Breast epithelium (tissue), 4 donors: Measurements from ENCODE around the gene TNKS1BP1. TPM values are rescaled to one million over a fixed set of nuclear protein-coding genes. Genes with fewer than 3 reads are reported as not detected.

ENCODE experiments used
- DNase-seq, 2 donors: peaks; one replicate each; pipeline ENCODE4 v3.0.0-alpha.2; 2019; ENCODE audit warnings: low spot score in 2 of 2
- H3K27ac ChIP-seq, 2 donors: fragments of 200-600 bp; sonication (generic) in 1 of 2; one replicate each; pipeline ENCODE4 v1.5.1; 2016 to 2019; ENCODE audit warnings: mild to moderate bottlenecking in 1 of 2
- H3K27me3 ChIP-seq, 2 donors: fragments of 200-600 bp; sonication (generic) in 1 of 2; one replicate each; pipeline versions ENCODE4 v1.5.1 to v1.6.0; 2017 to 2019; ENCODE audit warnings: control low read depth in 1 of 2, mild to moderate bottlenecking in 1 of 2
- H3K36me3 ChIP-seq: fragments of 200-600 bp; one replicate; pipeline ENCODE4 v1.5.1; 2019
- H3K4me1 ChIP-seq, 2 donors: fragments of 200-600 bp; sonication (generic); one replicate each; pipeline ENCODE4 v1.5.1; 2016 to 2019; ENCODE audit warnings: control low read depth in 1 of 2
- H3K4me3 ChIP-seq, 3 donors: fragments of 200-600 bp; sonication (generic); 1 replicate in 2 of 3; 2 replicates in 1 of 3; pipeline ENCODE4 v1.5.1; 2016 to 2019; ENCODE audit warnings: mild to moderate bottlenecking in 3 of 3, moderate library complexity in 2 of 3
- H3K9me3 ChIP-seq, 2 donors: fragments of 200-600 bp; sonication (generic) in 1 of 2; one replicate each; pipeline ENCODE4 v1.5.1; 2016 to 2019; ENCODE audit warnings: control low read depth in 1 of 2
- POLR2A ChIP-seq: fragments of 450-650 bp; IDR thresholded peaks from one replicate; pipeline ENCODE4 v1.6.1; 2016; ENCODE audit warnings: antibody characterized with exemption, mild to moderate bottlenecking, moderate library complexity
- POLR2AphosphoS5 ChIP-seq, 3 donors: sonication (generic); formaldehyde crosslinking; IDR thresholded peaks; one replicate each; pipeline ENCODE4 v1.6.1; 2017; ENCODE audit warnings: antibody characterized with exemption in 3 of 3
- intact Hi-C: fragments of 100-400 bp; cut with DNase I; formaldehyde crosslinking; loops from one replicate; pipeline ENCODE4 v1.15.1; 2023; ENCODE audit warnings: low total_unique reads
- total RNA-seq, 3 donors: library from RNA; depleted of rRNA; stranded (reverse); fragments of >200 nt; gene quantifications; one replicate each; pipeline ENCODE4 v1.1.0, GENCODE V29; 2016
- TF ChIP-seq, protein P1 (sequence below), 3 donors: fragments of 450-650 bp; IDR thresholded peaks; one replicate each; pipeline ENCODE4 v1.5.1; 2016 to 2017; ENCODE audit warnings: antibody characterized with exemption in 3 of 3, mild to moderate bottlenecking in 3 of 3, moderate library complexity in 3 of 3

The TNKS1BP1 gene, protein sequence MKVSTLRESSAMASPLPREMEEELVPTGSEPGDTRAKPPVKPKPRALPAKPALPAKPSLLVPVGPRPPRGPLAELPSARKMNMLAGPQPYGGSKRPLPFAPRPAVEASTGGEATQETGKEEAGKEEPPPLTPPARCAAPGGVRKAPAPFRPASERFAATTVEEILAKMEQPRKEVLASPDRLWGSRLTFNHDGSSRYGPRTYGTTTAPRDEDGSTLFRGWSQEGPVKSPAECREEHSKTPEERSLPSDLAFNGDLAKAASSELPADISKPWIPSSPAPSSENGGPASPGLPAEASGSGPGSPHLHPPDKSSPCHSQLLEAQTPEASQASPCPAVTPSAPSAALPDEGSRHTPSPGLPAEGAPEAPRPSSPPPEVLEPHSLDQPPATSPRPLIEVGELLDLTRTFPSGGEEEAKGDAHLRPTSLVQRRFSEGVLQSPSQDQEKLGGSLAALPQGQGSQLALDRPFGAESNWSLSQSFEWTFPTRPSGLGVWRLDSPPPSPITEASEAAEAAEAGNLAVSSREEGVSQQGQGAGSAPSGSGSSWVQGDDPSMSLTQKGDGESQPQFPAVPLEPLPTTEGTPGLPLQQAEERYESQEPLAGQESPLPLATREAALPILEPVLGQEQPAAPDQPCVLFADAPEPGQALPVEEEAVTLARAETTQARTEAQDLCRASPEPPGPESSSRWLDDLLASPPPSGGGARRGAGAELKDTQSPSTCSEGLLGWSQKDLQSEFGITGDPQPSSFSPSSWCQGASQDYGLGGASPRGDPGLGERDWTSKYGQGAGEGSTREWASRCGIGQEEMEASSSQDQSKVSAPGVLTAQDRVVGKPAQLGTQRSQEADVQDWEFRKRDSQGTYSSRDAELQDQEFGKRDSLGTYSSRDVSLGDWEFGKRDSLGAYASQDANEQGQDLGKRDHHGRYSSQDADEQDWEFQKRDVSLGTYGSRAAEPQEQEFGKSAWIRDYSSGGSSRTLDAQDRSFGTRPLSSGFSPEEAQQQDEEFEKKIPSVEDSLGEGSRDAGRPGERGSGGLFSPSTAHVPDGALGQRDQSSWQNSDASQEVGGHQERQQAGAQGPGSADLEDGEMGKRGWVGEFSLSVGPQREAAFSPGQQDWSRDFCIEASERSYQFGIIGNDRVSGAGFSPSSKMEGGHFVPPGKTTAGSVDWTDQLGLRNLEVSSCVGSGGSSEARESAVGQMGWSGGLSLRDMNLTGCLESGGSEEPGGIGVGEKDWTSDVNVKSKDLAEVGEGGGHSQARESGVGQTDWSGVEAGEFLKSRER (N-terminal part only)
- 100 to 1,000 TPM in 1 of 3 donors, 10 to 100 TPM in 2; 79.3 to 111 (median 82.7) TPM for total RNA-seq

DNA sequence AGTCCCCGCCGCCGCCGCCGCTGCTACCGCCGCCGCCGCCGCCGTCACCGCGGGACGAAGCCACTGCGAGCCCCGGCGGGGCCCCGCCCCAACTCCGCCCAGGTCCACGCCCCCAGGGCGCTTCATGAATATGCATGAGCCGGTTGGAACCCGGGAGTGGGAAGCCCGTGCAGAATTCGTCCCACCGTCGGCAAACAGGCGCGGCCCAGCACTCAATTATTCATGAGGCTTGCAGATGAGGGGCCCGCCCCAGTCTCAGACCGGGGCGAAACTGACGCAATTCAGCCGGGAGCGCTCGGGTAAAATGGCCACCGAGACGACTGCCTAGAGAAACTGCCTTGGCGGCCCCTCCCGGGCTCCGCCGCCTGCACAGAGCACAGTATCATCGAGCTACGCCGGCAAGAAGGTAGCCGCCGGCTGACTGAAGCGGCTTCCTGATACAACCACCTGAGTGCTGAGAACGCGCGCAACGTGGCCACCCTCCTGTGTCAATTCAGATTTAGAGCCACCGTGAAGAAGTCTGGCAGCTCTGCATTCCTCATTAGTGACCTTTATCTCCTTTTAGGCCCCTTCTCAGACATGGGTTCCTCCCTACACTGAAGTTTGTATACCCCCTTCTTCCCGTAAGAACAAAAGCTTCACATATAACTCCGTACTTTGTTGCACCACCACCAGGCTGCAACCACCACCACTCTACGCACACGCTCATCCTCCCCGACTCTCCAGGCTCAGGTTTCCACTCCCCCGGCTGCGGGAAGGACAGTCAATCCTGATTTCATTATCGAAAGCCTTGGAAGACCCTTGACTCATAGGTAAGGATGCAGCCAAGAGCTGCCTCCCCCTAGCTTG lies at the start of gene TNKS1BP1:
TSS of gene TNKS1BP1 (minus strand) at position 67 of the 849 bp plus-strand sequence. CDS start 3,067 bp downstream, outside the sequence.
- Histone ChIP-seq H3K27ac (peak within 1 kb of the TSS; percentile 98), H3K9me3 (no peaks in the 10 kb centered on the region), H3K36me3 (peaks cover under 1% of the 10 kb centered on the region), H3K27me3 (no peaks in the 10 kb centered on the region), H3K4me3 (peak within 1 kb of the TSS; percentile 91 to 92 (median 91)), H3K4me1 (peaks cover 13 to 20% of the 10 kb centered on the region in 2 donors)
- TF ChIP-seq, protein P1, sequence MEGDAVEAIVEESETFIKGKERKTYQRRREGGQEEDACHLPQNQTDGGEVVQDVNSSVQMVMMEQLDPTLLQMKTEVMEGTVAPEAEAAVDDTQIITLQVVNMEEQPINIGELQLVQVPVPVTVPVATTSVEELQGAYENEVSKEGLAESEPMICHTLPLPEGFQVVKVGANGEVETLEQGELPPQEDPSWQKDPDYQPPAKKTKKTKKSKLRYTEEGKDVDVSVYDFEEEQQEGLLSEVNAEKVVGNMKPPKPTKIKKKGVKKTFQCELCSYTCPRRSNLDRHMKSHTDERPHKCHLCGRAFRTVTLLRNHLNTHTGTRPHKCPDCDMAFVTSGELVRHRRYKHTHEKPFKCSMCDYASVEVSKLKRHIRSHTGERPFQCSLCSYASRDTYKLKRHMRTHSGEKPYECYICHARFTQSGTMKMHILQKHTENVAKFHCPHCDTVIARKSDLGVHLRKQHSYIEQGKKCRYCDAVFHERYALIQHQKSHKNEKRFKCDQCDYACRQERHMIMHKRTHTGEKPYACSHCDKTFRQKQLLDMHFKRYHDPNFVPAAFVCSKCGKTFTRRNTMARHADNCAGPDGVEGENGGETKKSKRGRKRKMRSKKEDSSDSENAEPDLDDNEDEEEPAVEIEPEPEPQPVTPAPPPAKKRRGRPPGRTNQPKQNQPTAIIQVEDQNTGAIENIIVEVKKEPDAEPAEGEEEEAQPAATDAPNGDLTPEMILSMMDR (IDR thresholded peaks at IDR 0.05): no peak
- peak; percentile 73 to 81 (median 76) for TF ChIP-seq POLR2AphosphoS5 (IDR thresholded peaks at IDR 0.05)
- peak; percentile 87 for TF ChIP-seq POLR2A
- peak; percentile 98 for DNase-seq
- intact Hi-C loops: no loop called here

DNA sequence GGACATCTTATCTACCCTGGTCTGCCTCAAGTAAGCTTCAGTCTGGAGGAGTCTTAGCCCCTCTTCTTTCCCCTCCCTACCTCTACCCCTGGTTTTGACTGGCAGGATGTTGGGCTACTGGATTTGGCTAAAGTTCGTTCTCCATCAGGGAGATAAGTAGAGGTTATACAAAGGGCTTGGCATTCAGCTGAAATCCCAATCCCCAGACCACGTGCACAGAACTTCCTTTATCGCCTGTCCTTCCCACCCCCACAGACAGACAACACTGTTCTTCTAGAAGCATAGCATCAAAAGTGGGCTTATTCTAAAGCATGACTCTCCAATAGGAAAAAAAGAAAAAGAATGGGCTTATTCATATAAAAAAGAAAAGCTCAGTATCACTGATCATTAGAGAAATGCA lies 48.4 kb upstream of the TNKS1BP1 start:
- Histone ChIP-seq H3K27me3 (peaks cover 0 to 9% of the 10 kb centered on the region in 2 donors), H3K27ac (no peak overlapping the region), H3K4me3 (no peak overlapping the region), H3K9me3 (no peaks in the 10 kb centered on the region), H3K4me1 (no peaks in the 10 kb centered on the region), H3K36me3 (no peaks in the 10 kb centered on the region)
- intact Hi-C loops: no loop called here
- DNase-seq: no peak
- TF ChIP-seq POLR2A: no peak
- TF ChIP-seq POLR2AphosphoS5 (IDR thresholded peaks at IDR 0.05): no peak
- TF ChIP-seq, protein P1 (IDR thresholded peaks at IDR 0.05): no peak

DNA sequence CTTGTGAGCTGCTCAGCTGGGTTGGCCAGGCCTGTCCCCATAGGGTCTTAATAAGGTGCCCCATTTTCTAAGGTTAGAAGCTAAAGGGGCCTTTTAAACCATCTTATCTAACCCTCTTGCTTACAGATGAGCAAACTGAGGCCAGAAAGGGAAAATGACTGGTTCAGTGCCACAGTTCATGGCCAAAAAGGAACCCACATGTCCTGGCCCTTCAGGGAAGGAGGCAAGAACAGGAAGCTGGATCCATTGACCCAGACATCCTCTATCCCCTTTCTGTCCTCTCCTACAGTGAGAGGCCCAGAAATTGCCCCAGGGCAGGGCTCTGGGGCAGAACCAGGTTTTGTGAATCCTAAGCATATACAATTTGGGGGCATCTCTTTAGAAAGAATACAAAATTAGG lies 46.2 kb upstream of the TNKS1BP1 start:
- TF ChIP-seq, protein P1 (IDR thresholded peaks at IDR 0.05): no peak
- TF ChIP-seq POLR2A (no peak), POLR2AphosphoS5 (IDR thresholded peaks at IDR 0.05) (no peak)
- intact Hi-C loops: no loop called here
- H3K9me3 ChIP-seq: no peaks in the 10 kb centered on the region
- H3K36me3 ChIP-seq: no peaks in the 10 kb centered on the region
- H3K27ac ChIP-seq: no peak overlapping the region
- DNase-seq: no peak
- H3K4me3 ChIP-seq: no peak overlapping the region
- H3K27me3 ChIP-seq: no peaks in the 10 kb centered on the region
- no peaks in the 10 kb centered on the region for H3K4me1 ChIP-seq

DNA sequence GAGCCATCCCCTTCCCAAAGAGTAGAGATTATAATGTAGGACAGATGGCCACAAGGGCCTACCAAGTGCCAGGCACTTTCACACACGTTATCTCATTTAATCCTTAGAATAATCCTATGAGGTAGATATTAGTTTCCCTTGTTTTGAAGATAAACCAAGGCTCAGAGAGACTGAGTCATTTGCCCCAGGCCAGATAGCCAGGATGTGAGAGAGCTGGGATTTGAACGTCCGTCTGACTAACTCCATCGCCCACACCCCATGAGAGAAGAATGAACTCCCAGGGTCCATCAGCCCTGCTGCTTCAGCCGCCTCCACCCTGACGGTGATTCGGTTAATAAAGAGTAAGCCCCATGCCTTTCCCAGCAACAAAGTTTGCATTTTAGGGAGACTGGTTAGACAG lies 45.5 kb upstream of the TNKS1BP1 start:
- Histone ChIP-seq H3K4me3 (no peak overlapping the region), H3K27ac (no peak overlapping the region), H3K9me3 (no peaks in the 10 kb centered on the region), H3K4me1 (no peaks in the 10 kb centered on the region), H3K36me3 (no peaks in the 10 kb centered on the region), H3K27me3 (no peaks in the 10 kb centered on the region)
- no peak for DNase-seq
- TF ChIP-seq, protein P1 (IDR thresholded peaks at IDR 0.05): no peak
- TF ChIP-seq POLR2AphosphoS5 (IDR thresholded peaks at IDR 0.05) (no peak), POLR2A (no peak)
- intact Hi-C loops: no loop called here
